GM12878 (cell line): ENCODE data around the gene LILRB3. TPM values are rescaled to one million over a fixed set of nuclear protein-coding genes. Genes with fewer than 3 reads are reported as not detected.

Experiments used
- ASH2L ChIP-seq: fragments of 300-600, 200-600 bp; sonication (generic); IDR thresholded peaks from 2 replicates; pipeline ENCODE4 v1.6.1; 2017; ENCODE audit warnings: low read depth, mild to moderate bottlenecking, borderline replicate concordance
- ATF2 ChIP-seq: IDR thresholded peaks from 2 replicates; pipeline ENCODE4 v1.6.1; 2012; ENCODE audit warnings: low read length, inconsistent platforms
- BRCA1 ChIP-seq: IDR thresholded peaks from 2 replicates; pipeline ENCODE4 v1.6.1; 2011; ENCODE audit warnings: low read depth, low read length, improper control_type of control experiment
- CEBPB ChIP-seq, 2 experiments: fragments of 150-350 bp in 1 of 2; IDR thresholded peaks; 2 replicates each; pipeline ENCODE4 v1.6.1; 2012 to 2014; ENCODE audit warnings: low read depth in 2 of 2, low read length in 2 of 2, borderline replicate concordance in 1 of 2, inconsistent platforms in 1 of 2
- CHD1 ChIP-seq: IDR thresholded peaks from 2 replicates; pipeline ENCODE4 v1.6.1; 2012; ENCODE audit warnings: low read depth, low read length, improper control_type of control experiment
- CREB1 ChIP-seq: IDR thresholded peaks from 2 replicates; pipeline ENCODE4 v1.6.1; 2012; ENCODE audit warnings: low read depth, mild to moderate bottlenecking, inconsistent platforms
- DPF2 ChIP-seq: fragments of 450-650 bp; IDR thresholded peaks from 2 replicates; pipeline ENCODE4 v1.6.1; 2017; ENCODE audit warnings: mild to moderate bottlenecking
- HCFC1 ChIP-seq: fragments of 150-350 bp; IDR thresholded peaks from 2 replicates; pipeline ENCODE4 v1.6.1; 2014; ENCODE audit warnings: low read length
- HDAC2 ChIP-seq: fragments of 200-600 bp; sonication (generic); IDR thresholded peaks from 2 replicates; pipeline ENCODE4 v1.6.1; 2017
- IKZF2 ChIP-seq, 2 experiments: fragments of 450-650 bp; IDR thresholded peaks; 2 replicates each; pipeline ENCODE4 v1.6.1; 2017; ENCODE audit warnings: mild to moderate bottlenecking in 2 of 2, moderate library complexity in 2 of 2
- KDM1A ChIP-seq: fragments of 200-600 bp; sonication (generic); IDR thresholded peaks from 2 replicates; pipeline ENCODE4 v1.6.1; 2016; ENCODE audit warnings: borderline replicate concordance
- MLLT1 ChIP-seq: fragments of 450-650 bp; IDR thresholded peaks from 2 replicates; pipeline ENCODE4 v1.6.1; 2016; ENCODE audit warnings: mild to moderate bottlenecking
- MTA3 ChIP-seq: IDR thresholded peaks from 2 replicates; pipeline ENCODE4 v1.6.1; 2012; ENCODE audit warnings: low read length, inconsistent platforms, borderline replicate concordance
- MYB ChIP-seq: fragments of 150-350 bp; IDR thresholded peaks from 2 replicates; pipeline ENCODE4 v1.6.1; 2014; ENCODE audit warnings: mild to moderate bottlenecking, low read depth, low read length, borderline replicate concordance
- NFYB ChIP-seq: IDR thresholded peaks from 2 replicates; pipeline ENCODE4 v1.6.1; 2011; ENCODE audit warnings: low read depth, mild to moderate bottlenecking, low read length, improper control_type of control experiment, moderate library complexity; ENCODE audit not compliant: insufficient read depth
- PBX3 ChIP-seq: IDR thresholded peaks from 2 replicates; pipeline ENCODE4 v1.6.1; 2011; ENCODE audit warnings: mild to moderate bottlenecking, low read depth, low read length, moderate library complexity; ENCODE audit not compliant: insufficient replicate concordance
- POLR2A ChIP-seq: IDR thresholded peaks from 2 replicates; pipeline ENCODE4 v1.6.1; 2011; ENCODE audit warnings: low read depth, mild to moderate bottlenecking, low read length
- SPI1 ChIP-seq: IDR thresholded peaks from 2 replicates; pipeline ENCODE4 v1.6.1; 2011; ENCODE audit warnings: low read depth, mild to moderate bottlenecking, low read length, moderate library complexity, borderline replicate concordance; ENCODE audit not compliant: insufficient read depth
- SREBF1 ChIP-seq: IDR thresholded peaks from 2 replicates; pipeline ENCODE4 v1.6.1; 2012; ENCODE audit warnings: mild to moderate bottlenecking, low read length
- SUZ12 ChIP-seq: fragments of 200-600 bp; sonication (generic); IDR thresholded peaks from one replicate; pipeline ENCODE4 v1.6.1; 2018; ENCODE audit warnings: antibody characterized with exemption, mild to moderate bottlenecking; ENCODE audit not compliant: unreplicated experiment
- TARDBP ChIP-seq: IDR thresholded peaks from 2 replicates; pipeline ENCODE4 v1.6.1; 2016; ENCODE audit warnings: borderline replicate concordance
- YY1 ChIP-seq: IDR thresholded peaks from 2 replicates; pipeline ENCODE4 v1.6.1; 2011; ENCODE audit warnings: low read depth, mild to moderate bottlenecking, low read length
- ZNF24 ChIP-seq: fragments of 450-650 bp; IDR thresholded peaks from 2 replicates; pipeline ENCODE4 v1.6.1; 2017; ENCODE audit warnings: antibody characterized with exemption, mild to moderate bottlenecking
- polyA plus RNA-seq, 11 experiments: library from polyadenylated mRNA; depleted of rRNA in 4 of 11; unstranded in 6 of 11; stranded (reverse) in 5 of 11; fragments of >200 nt; fragmentation: Nextera tagmentation in 4 of 11; fragmentation: Illumina TruSeq in 1 of 11; extraction: Ambion mirVana in 4 of 11; extraction: Trizol in 1 of 11; gene quantifications; 1 replicate in 1 of 11; 2 replicates in 10 of 11; pipeline versions ENCODE4 v1.2.1 to v1.2.3, GENCODE V29; 2011 to 2016; ENCODE audit warnings: inconsistent platforms in 2 of 11, missing spikeins in 2 of 11, low read depth in 1 of 11
- total RNA-seq, 4 experiments: library from RNA; depleted of rRNA in 3 of 4; stranded (reverse); fragments of >200 nt in 3 of 4; fragmentation: Illumina TruSeq in 1 of 4; extraction: Trizol in 1 of 4; gene quantifications; 2 replicates each; pipeline versions ENCODE4 v1.2.1 to v1.2.3, GENCODE V29; 2013 to 2021
- TF ChIP-seq, protein P1 (sequence below): fragments of 450-650 bp; IDR thresholded peaks from 2 replicates; pipeline ENCODE4 v1.6.1; 2016; ENCODE audit warnings: mild to moderate bottlenecking
- TF ChIP-seq, protein P2 (sequence below): fragments of 450-650 bp; IDR thresholded peaks from 2 replicates; pipeline ENCODE4 v1.6.1; 2017; ENCODE audit warnings: mild to moderate bottlenecking

The LILRB3 gene
- total and polyA plus RNA-seq, 10 of the 15 experiments (the other 5 are each of a cell fraction or from before 2014, with no cell fraction given): 0.04 to 1.1 (median 0.18) TPM; not detected in 1

- TF ChIP-seq HDAC2: no peak
- no peak for TF ChIP-seq IKZF2 (IDR thresholded peaks at IDR 0.05)
- TF ChIP-seq KDM1A: no peak
- no peak for TF ChIP-seq MLLT1
- TF ChIP-seq SPI1: no peak
- no peak for TF ChIP-seq HCFC1
- TF ChIP-seq MTA3: no peak
- TF ChIP-seq ATF2: no peak
- TF ChIP-seq TARDBP: no peak
- TF ChIP-seq CHD1: 0 out of 2 replicates have a peak, but pooled peaks have one; percentile 39
- TF ChIP-seq, protein P1, sequence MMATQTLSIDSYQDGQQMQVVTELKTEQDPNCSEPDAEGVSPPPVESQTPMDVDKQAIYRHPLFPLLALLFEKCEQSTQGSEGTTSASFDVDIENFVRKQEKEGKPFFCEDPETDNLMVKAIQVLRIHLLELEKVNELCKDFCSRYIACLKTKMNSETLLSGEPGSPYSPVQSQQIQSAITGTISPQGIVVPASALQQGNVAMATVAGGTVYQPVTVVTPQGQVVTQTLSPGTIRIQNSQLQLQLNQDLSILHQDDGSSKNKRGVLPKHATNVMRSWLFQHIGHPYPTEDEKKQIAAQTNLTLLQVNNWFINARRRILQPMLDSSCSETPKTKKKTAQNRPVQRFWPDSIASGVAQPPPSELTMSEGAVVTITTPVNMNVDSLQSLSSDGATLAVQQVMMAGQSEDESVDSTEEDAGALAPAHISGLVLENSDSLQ: no peak; the same call in 1 of the 2 replicates
- TF ChIP-seq SREBF1: 0 out of 2 replicates have a peak, but pooled peaks have one; percentile 12
- TF ChIP-seq CEBPB (IDR thresholded peaks at IDR 0.05; ENCODE audit: borderline replicate concordance in 1 of 2, low read depth in 2 of 2, low read length in 2 of 2): no peak
- TF ChIP-seq PBX3: no peak
- TF ChIP-seq NFYB: no peak
- TF ChIP-seq ASH2L: peak; percentile 72; the same call in 1 of the 2 replicates
- no peak for TF ChIP-seq CREB1
- TF ChIP-seq ZNF24: no peak
- TF ChIP-seq, protein P2, sequence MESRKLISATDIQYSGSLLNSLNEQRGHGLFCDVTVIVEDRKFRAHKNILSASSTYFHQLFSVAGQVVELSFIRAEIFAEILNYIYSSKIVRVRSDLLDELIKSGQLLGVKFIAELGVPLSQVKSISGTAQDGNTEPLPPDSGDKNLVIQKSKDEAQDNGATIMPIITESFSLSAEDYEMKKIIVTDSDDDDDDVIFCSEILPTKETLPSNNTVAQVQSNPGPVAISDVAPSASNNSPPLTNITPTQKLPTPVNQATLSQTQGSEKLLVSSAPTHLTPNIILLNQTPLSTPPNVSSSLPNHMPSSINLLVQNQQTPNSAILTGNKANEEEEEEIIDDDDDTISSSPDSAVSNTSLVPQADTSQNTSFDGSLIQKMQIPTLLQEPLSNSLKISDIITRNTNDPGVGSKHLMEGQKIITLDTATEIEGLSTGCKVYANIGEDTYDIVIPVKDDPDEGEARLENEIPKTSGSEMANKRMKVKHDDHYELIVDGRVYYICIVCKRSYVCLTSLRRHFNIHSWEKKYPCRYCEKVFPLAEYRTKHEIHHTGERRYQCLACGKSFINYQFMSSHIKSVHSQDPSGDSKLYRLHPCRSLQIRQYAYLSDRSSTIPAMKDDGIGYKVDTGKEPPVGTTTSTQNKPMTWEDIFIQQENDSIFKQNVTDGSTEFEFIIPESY: no peak
- TF ChIP-seq MYB: no peak
- TF ChIP-seq POLR2A: peak; percentile 88
- TF ChIP-seq SUZ12: no peak
- TF ChIP-seq DPF2: peak; percentile 87
- no peak for TF ChIP-seq BRCA1
- TF ChIP-seq YY1: peak; percentile 39; the same call in 1 of the 2 replicates
Observed at GRCh38 chr19:54191011-54191810, 31.6 kb downstream of the LILRB3 start, which contains the start of gene TSEN34 (continued).
